Fibroblast of pulmonary artery (primary cell): Measurements from ENCODE around the gene LMNTD2.

Source experiments
- DNase-seq: peaks from one replicate; pipeline ENCODE4 v3.0.0-alpha.2; 2010; ENCODE audit warnings: low read depth
- H3K4me3 ChIP-seq: replicated peaks from 2 replicates; pipeline ENCODE4 v1.5.1; 2011; ENCODE audit warnings: low read depth, mild to moderate bottlenecking, control low read depth, low read length, moderate library complexity
- CTCF ChIP-seq: IDR thresholded peaks from 2 replicates; pipeline ENCODE4 v1.5.1; 2011; ENCODE audit warnings: mild to moderate bottlenecking, control low read depth, low read length, inconsistent platforms; ENCODE audit errors: missing control alignments

LMNTD2 gene

GRCh38 chr11:550021-550745 lies 10.4 kb downstream of the LMNTD2 start:
- no peak for DNase-seq
- TF ChIP-seq CTCF, result no peak
- H3K4me3 ChIP-seq, result no peak overlapping the region

- no peak for TF ChIP-seq CTCF
- no peak for DNase-seq
- H3K4me3 ChIP-seq, result no peak overlapping the region
Observed at GRCh38 chr11:548700-549603, 11.6 kb downstream of the LMNTD2 start.

- no peak overlapping the region for H3K4me3 ChIP-seq
- no peak for DNase-seq
- TF ChIP-seq CTCF, result no peak
Observed at GRCh38 chr11:545171-545570, 15.4 kb downstream of the LMNTD2 start.

- DNase-seq, result no peak
Observed at GRCh38 chr11:544817-545166, 15.7 kb downstream of the LMNTD2 start.

GRCh38 chr11:541433-541885 lies 19.1 kb downstream of the LMNTD2 start:
- no peak overlapping the region for H3K4me3 ChIP-seq
- no peak for DNase-seq
- TF ChIP-seq CTCF, result no peak

More at GRCh38 chr11:544817-545166, 15.7 kb downstream of the LMNTD2 start:
- H3K4me3 ChIP-seq, result no peak overlapping the region
- no peak for TF ChIP-seq CTCF

GRCh38 chr11:540583-541432 lies 19.7 kb downstream of the LMNTD2 start:
- TF ChIP-seq CTCF, result no peak

More at GRCh38 chr11:540583-541432, 19.7 kb downstream of the LMNTD2 start:
- H3K4me3 ChIP-seq, result no peak overlapping the region
- no peak for DNase-seq
